Measurements from ENCODE around the gene SLX9.

SLX9 gene

DNA sequence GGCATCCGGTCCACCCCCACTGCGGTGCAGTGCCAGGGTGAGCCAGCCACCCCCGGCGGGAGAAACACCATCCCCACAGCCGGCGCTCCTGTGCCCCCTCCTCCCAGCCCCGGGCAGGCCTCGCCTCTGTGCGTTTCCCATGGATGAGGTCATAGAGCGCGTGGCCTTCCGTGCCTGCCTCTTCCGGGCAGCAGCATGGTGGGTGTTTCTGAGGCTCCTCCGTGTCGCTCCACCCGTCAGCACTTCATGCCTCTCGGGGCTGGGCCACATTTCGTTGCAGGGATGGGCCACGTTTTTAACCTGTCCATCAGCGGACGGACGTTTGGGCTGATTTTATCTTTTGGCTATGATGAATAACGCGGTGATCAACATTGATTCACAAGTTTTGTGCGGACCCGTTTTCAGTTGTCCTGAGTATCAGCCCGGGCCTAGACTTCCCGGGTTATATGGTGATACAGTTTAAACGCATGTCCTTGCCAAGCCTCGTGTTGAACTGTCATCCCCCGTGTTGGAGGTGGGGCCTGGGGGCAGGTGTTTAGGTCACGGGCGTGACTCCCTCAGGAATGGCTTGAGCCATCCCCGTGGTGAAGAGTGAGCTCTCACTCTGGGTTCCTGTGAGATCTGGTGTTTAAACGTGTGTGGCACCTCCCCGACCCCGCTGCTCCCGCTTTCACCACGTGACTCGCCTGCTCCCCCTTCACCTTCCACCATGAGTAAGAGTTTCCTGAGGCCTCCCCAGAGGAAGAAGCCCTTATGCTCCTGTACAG lies 64.8 kb downstream of the SLX9 start:
- no peak for DNase-seq

- peak; percentile 26 to 56 for DNase-seq
Observed at GRCh38 chr21:45006536-45007095, 66.8 kb downstream of the SLX9 start.

GRCh38 chr21:45009616-45010015 lies 69.8 kb downstream of the SLX9 start:
- no peak for DNase-seq

GRCh38 chr21:45010096-45010495 lies 70.3 kb downstream of the SLX9 start:
- DNase-seq = no peak

- DNase-seq = no peak
Observed at GRCh38 chr21:45010860-45011259, 71.0 kb downstream of the SLX9 start.

DNA sequence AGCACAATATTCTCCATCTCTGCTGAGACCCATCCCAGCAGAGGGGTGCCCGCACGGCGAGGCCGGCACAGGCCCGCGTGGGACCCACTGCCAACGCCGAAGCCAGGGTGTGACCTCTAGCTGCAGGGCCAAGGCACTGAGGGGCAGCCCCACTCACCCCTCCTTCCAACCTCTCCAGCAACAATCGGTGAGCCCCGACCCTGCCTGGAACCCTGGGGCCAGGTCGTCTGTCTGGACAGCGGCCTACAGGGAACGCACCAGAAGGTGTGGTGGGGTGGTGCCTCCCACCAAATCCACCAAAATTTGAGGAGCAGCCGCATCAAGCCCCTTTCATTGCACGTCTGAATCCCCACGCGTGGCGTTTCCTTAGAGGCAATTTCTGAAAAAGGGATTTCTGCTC lies 71.6 kb downstream of the SLX9 start:
- DNase-seq = no peak

DNA sequence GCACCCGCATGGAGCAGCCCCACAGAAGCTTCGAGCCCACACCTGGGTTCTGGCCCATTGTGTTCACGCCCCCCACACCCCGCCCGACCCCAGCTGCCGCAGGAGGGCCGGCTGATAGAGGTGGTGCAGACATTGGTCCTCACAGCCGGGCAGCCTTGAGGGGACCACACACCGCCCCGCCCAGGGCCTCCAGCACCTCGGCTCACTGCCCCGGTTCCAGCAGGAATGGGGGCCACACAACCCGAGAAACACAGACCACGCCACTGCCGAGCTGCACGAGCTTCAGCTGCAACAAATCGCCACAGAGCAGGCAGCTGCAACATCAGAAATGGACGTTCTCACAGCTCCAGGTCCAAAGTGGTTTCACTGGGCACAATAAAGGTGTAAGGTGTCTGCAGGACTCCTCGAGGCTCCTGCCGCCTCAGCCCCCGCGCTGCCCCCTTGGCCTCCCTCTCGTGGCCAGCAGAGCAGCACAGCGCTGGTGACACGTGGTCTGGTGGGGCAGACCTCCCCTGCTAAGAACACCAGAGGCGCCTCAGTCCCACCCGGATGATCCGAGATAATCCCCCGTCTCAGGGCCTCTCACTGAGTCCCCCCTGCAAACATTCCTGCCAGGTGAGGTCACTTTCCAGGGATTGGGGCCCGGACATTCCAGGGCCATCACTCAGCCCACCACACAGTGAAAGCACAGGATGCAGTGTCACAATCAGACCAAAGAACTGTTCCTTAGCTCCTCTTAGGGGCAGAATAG lies 72.3 kb downstream of the SLX9 start:
- DNase-seq = peak in 1 of 2 experiments; percentile 50

GRCh38 chr21:45012662-45013259 lies 72.9 kb downstream of the SLX9 start:
- DNase-seq = peak; percentile 52 to 72

- DNase-seq = no peak
Observed at GRCh38 chr21:45013260-45013841, 73.5 kb downstream of the SLX9 start.

DNA sequence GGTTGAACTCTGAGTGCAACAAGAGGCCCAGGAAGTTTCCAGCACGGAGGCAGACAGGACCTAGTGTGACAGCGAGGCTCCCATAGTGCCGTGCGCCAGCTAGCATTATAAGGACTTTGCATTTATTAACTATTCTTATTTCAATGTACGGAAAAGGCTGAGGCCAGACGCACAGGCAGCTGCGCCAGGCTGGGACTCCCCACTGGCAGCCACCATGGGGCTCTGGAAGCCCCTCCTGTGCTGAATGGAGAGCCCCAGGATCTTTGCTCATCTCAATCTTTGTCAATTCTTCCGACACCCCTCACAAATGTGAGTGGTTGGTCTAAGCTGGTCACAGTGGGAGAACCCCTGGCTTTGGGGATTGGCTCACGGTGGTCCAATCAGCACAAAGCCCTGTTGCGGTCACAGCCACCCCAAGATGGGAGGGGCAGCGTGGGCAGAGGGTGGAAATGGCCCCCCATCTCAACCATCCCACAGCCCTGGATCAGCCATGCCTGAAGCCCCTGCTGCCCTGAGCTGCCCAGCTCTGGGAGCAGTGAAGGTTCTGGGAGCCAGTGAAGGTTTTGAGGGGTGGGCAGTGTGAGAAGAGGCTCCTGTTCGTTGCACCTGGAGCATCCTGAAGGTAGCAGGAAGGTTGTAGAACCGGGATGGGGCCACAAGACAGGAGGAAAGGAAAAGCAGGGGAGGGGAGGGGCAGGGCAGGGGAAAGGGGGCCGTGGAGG lies 75.1 kb downstream of the SLX9 start:
- no peak for DNase-seq

DNA sequence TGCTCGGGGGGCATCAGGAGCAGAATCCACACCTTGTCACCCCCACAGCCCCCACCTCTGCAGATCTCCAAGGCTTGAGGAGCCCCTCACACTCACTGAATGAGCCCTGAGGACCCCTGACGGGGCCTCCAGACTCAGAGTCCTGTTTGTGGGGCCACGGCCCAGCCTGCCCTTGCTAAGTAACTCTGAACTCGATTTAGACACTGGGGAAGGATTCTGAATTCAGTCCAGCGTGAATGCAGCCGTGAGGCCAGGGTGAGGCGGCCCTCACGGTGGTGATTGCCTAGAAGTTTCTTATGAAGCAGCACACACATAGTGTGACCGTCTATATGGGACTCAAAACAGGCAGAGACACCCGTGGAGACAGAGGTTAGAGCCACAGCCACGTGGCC lies 75.6 kb downstream of the SLX9 start:
- no peak for DNase-seq

GRCh38 chr21:45016031-45016405 lies 76.2 kb downstream of the SLX9 start:
- no peak for DNase-seq

DNA sequence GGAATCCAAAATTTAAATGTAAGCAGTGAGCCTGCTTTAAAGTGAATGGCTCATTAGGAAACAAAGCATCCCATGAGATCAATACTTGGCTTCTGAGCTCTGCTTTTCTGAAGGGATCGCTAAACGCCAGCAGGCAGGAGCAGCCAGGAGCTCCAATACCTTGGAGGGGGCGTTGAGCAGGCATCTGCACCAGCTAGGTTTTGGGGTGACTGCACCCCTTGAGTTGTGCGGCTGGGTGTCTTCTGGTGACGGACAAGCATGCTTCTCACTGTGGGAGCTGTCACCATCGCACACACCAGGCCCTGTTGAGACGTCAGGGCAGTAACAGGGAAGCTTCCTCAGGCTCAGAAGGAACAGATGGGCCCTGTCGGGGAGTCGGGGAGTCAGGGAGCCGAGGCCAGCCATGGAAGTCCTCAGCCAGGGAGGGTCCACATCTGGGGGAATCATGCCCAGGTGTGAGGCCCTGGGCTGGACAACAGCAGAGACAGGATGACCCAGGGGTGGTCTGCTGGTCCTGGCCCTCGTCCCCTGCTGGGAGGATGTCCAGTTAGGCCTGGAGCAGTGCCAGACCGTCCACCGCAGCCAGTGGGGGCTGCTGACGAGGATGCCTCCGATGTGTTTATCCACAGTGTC lies 76.7 kb downstream of the SLX9 start:
- peak in 1 of 2 experiments; percentile 53 for DNase-seq

- no peak for DNase-seq
Observed at GRCh38 chr21:45017039-45017960, 77.5 kb downstream of the SLX9 start.

GRCh38 chr21:45018131-45019075 lies 78.6 kb downstream of the SLX9 start:
- DNase-seq = no peak

GRCh38 chr21:45019076-45019886 lies 79.5 kb downstream of the SLX9 start:
- no peak for DNase-seq

GRCh38 chr21:45019887-45020537 lies 80.2 kb downstream of the SLX9 start:
- no peak for DNase-seq
